Forelimb muscle (tissue), 1 donor: Measurements from ENCODE around the gene STAB2. TPM values are rescaled to one million over a fixed set of nuclear protein-coding genes. Genes with fewer than 3 reads are reported as not detected.

Experiments
- DNase-seq: peaks from one replicate; pipeline ENCODE4 v3.0.0-alpha.2; 2013; ENCODE audit warnings: low read depth
- polyA plus RNA-seq: library from polyadenylated mRNA; unstranded; fragments of 120-200 nt; gene quantifications from one replicate; pipeline ENCODE4 v1.2.1, GENCODE V29; 2013; ENCODE audit not compliant: insufficient read length

The STAB2 gene
- polyA plus RNA-seq, 1 donor: 3.9 TPM

GRCh38 chr12:103691063-103691462 lies 104.0 kb downstream of the STAB2 start:
- no peak for DNase-seq

- DNase-seq: no peak
These were observed 109.0 kb downstream of the STAB2 start for GRCh38 chr12:103696101-103696500.

DNA sequence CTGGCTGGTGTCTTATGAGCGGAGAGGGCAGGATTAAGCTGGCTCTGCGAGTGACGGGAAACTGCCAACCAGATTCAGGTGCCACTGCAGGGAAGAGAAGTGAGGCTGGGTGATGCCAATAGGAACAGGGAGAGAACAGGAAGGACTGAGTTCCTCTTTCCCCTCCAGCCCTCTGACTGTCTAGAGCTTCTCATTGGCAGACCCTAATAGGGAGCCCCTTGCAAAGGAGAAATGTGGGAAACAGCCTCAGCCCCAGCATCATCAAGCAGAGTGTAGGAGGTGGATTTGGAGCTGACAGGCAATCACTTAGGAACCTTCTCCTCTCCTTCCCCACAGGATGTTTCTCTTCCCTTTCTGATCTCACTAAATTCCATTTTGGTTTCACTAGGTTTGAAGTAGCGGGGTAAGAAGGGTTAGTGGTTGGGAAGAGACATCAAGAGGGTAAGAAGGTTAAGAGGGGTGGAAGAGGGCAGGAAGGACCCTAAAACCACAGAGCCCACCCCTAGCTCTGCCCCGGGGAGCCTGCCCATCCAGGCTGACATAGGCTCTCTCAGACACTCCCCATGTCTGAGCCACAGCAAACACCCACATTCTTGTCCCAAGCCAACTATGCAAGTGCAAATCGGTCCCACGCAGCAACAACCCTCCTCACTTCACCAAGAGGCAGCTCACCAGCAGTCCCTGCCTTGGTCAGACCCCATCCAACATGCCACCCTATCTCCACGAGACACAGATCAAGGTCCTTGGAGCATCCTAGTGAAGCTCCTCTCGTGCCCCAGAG lies 111.1 kb downstream of the STAB2 start:
- DNase-seq: no peak

- no peak for DNase-seq
These were observed 111.9 kb downstream of the STAB2 start for GRCh38 chr12:103698752-103699560.

DNA sequence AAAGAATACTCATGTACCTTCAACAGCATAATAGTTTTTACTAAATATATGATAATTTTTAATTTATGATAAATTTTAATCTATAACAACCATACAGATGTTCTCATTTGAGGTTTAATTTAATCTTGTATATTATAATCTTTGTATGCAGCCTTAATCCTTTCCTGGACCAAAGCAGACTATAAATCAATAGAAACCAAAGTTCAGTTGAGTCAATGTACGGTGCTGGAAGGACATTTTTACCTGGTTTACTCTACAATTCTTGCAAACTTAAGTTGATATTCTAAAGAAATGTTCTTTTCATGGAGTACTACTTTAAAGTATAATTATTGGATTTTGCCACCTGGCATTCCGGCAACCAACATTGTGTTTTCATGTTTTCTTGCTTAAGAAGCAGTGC lies 118.0 kb downstream of the STAB2 start:
- no peak for DNase-seq

DNA sequence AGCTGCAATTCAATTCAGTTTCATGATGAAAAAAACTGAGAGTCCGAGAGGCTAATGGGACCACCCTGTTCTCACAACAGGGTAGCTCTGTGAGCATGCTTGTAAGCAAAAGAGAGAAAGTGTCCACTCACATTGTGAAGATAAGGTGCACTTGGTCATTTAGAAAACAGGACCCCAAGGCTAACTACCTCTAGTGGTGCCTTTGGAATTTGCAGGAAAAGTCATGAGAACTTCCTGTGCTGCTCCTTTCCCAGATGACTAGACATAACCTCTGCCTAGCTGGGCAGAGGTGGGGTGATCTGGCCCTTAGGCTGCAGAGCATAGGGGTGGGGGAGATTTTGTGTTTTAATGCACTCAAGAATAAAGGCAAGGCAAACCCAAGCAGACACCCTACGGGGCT lies 118.9 kb downstream of the STAB2 start:
- no peak for DNase-seq

DNA sequence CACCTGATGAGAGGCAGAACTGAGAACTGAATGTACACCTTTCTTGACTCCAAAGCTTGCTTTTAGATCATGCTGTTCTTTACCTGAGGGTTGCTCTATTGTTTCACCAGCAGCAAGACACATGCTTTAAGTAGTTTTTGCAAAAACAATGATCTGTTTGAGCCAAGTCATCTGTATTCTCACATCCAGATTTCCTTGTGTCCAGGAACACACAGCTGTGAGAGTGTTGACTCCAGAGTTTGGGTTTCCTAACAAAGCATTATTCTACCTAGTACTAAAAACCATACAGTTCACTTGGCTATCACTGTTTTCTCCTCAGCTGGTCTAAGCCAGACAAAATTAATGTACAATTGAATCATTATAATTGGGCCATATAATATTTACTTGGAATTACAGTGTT lies 120.4 kb downstream of the STAB2 start:
- peak; percentile 47 for DNase-seq

GRCh38 chr12:103710544-103710943 lies 123.5 kb downstream of the STAB2 start:
- DNase-seq: no peak

DNA sequence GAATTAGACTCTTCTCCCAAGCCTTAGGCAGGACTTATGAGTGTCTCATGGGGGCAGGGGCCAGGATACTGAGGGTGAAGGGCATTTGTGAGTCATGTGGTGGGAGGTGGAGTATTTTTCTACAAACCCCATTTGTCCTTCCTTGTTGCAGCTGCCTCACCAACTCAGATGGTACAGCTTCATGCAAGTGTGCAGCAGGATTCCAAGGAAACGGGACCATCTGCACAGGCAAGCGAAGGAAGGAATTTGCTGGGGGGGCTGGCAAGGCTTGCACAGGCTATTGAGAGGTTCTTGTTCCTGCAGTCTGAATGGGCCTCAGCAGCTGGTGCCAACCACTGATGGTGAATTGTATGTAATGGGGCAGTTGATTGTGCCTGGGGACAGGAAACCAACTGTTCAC lies 125.1 kb downstream of the STAB2 start:
- DNase-seq: no peak

DNA sequence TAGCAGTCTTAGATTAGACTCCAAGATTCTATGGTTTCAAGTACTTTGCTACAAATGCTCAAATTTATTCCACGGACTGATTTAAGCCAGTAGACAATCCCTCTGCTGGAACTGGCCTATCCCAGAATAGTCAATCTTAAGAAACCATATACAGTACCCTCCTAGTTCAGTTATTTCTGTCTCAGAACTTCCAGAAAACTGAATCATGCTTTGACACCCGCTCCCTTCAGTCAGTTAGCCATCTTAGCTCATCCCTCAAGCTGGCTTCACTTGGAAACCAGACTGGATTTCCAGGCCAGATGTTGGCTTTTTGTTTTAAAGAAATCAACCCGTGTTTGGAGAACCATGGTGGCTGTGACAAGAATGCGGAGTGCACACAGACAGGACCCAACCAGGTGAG lies 128.4 kb downstream of the STAB2 start:
- no peak for DNase-seq

- no peak for DNase-seq
These were observed 129.6 kb downstream of the STAB2 start for GRCh38 chr12:103716517-103717196.

DNA sequence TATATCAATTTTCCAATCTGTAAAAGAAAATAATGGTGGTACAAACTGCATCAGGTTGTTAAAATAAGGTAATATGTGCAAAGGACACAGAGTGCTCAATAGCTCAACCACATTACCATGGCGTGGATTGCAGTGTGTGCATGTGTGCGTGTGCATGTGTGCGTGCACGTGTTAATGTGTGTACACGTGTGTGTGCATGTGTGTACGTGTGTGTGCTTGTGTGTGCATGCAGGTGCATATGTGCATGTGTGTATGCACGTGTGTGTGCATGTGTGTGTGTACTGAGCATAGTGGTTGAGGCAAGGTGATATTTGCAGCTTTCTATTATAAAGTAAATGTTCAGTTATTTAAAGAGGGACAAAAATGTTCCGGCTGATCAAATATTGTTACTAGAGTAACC lies 138.3 kb downstream of the STAB2 start:
- DNase-seq: no peak

DNA sequence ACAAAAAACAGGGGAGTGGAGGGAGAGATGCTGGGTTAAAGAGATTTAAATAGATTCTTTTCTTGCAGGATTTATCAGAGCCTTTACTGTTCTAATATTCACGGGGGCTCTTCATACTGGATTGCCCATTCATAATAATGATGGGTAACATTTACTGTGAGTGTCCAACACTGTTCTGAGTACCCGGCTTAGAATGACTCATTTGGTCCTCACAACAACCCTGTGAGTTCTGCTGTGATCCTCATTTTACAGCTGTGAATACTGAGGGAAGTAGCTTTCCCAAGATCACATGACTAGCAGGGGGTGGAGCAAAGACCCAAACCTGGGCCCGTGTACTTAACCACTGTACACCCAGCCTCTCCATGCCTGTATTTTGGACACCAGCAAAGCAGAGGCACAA lies 140.6 kb downstream of the STAB2 start:
- DNase-seq: no peak

GRCh38 chr12:103728323-103728722 lies 141.2 kb downstream of the STAB2 start:
- no peak for DNase-seq

DNA sequence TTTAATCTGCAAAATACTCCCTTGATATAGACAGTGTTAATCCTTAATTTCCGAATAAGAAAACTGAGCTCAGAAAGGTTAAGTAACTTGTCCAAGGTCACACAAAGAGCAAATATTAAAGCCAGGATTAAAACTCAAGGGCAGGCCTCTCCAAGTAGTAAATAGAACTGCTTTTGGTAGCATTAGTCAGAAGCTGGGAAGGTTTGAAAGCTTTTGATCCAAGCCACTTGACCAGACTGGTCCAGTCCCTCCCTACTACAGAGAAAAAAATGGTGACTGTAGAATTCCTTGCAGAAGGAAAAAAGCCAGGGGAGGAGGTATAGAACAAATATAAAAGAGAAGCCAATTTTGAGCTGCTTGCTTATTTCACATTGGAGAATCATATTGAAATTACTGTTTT lies 142.4 kb downstream of the STAB2 start:
- no peak for DNase-seq

GRCh38 chr12:103731539-103731938 lies 144.5 kb downstream of the STAB2 start:
- no peak for DNase-seq

DNA sequence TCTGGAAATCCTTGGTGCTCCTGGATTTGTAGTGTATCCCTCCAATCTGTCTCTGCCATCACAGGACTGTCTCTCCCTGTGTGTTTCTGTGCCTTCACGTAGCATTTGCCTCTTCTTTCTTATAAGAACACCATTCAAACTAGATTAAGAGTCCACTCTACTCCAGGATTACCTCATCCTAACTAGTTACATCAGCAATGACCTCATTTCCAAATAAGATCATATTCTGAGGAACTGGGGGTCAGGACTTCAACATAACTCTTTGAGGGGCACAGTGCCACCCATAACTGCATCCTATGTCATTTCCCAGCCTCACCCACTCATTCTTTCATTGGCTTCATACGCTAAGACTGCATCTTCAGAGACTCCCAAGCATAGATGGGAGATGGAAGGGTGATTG lies 147.8 kb downstream of the STAB2 start:
- no peak for DNase-seq

DNA sequence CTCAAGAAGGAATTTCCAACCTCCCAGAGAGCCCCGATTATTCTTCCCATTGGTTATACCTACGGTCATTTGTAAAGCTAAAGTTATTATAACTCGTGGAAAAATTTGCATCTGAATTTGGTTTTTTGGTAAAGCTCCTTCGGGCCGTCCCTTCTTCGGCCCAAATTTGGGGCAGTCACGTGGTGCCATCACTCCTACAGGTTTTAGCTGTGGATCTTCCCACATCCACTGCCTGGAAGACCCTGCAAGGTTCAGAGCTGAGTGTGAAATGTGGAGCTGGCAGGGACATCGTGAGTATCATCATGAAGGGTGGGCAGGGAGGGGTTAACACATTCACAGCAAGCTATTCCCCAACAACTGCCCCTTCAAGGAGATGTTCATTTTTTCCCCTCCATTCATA lies 148.2 kb downstream of the STAB2 start:
- no peak for DNase-seq

DNA sequence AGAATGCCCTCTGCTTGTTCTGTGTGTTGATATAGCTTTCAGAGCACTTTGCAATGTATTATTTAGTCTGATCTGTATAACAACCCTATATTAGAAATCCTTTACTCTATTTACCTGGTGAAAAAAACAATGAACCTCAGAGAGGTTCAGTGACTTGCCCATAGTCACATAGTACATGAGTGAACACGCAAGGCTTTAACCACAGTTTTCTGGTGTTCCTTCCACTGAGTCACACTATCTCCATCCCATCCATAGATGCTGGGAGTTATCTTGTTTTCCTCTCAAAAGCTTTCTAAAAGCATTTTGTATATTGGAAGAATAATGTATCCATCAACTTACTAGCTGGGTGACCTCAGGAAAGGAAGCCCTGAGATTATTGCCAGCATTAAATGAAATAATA lies 149.5 kb downstream of the STAB2 start:
- DNase-seq: no peak

DNA sequence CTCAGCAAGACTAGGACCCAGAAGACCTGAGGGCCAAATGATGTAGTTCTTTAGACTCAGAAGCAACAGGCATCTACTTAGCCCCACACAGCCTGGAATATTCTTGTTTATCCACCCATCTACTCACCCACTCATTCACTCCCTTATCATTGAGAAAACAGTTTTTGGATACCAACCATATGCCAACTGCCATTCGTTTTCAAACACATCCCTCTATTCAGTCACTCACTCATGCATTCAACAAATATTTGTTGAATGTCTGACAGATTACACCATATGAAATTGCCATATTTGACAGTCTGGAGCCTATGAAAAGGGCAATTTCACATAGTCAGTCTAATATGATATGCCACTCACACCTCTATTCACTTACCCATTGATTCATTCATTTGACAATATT lies 150.8 kb downstream of the STAB2 start:
- no peak for DNase-seq

GRCh38 chr12:103742349-103742932 lies 155.4 kb downstream of the STAB2 start:
- DNase-seq: no peak

GRCh38 chr12:103743788-103744187 lies 156.7 kb downstream of the STAB2 start:
- DNase-seq: no peak
